Duodenal mucosa (tissue), 2 donors: ENCODE results near the gene NR1I3.

Source experiments
- H3K27ac ChIP-seq: one replicate; pipeline ENCODE4 v1.7.0; 2013; ENCODE audit warnings: low read depth, low read length
- H3K27me3 ChIP-seq, 2 donors: one replicate each; pipeline ENCODE4 v1.7.0; 2013; ENCODE audit warnings: low read length in 2 of 2, control low read depth in 1 of 2; ENCODE audit not compliant: insufficient read depth in 2 of 2, control insufficient read depth in 1 of 2
- H3K36me3 ChIP-seq, 2 donors: one replicate each; pipeline ENCODE4 v1.7.0; 2013; ENCODE audit warnings: low read length in 2 of 2, control low read depth in 1 of 2; ENCODE audit not compliant: insufficient read depth in 2 of 2, control insufficient read depth in 1 of 2
- H3K4me1 ChIP-seq, 2 donors: one replicate each; pipeline ENCODE4 v1.7.0; 2013; ENCODE audit warnings: low read length in 2 of 2, control low read depth in 1 of 2; ENCODE audit not compliant: insufficient read depth in 2 of 2, control insufficient read depth in 1 of 2
- H3K4me3 ChIP-seq, 2 donors: one replicate each; pipeline ENCODE4 v1.7.0; 2013; ENCODE audit warnings: low read length in 2 of 2, low read depth in 1 of 2
- H3K9ac ChIP-seq, 2 donors: one replicate each; pipeline ENCODE4 v1.7.0; 2013; ENCODE audit warnings: low read length in 2 of 2, low read depth in 1 of 2
- H3K9me3 ChIP-seq, 2 donors: one replicate each; pipeline ENCODE4 v1.7.0; 2013; ENCODE audit warnings: low read length in 2 of 2, control low read depth in 1 of 2; ENCODE audit not compliant: control insufficient read depth in 1 of 2

NR1I3 gene

GRCh38 chr1:161187311-161187710 lies 50.7 kb downstream of the NR1I3 start:
- Histone ChIP-seq H3K9ac (no peak overlapping the region), H3K4me3 (no peak overlapping the region), H3K36me3 (no peaks in the 10 kb centered on the region), H3K9me3 (no peaks in the 10 kb centered on the region), H3K27me3 (no peaks in the 10 kb centered on the region), H3K4me1 (peaks cover 21 to 22% of the 10 kb centered on the region in 2 donors), H3K27ac (no peak overlapping the region)

GRCh38 chr1:161185732-161186311 lies 52.2 kb downstream of the NR1I3 start:
- H3K36me3 ChIP-seq, result no peaks in the 10 kb centered on the region
- H3K9ac ChIP-seq, result peak overlapping the region in 1 of 2 donors; percentile 27
- H3K4me1 ChIP-seq, result peaks cover 22 to 25% of the 10 kb centered on the region in 2 donors
- H3K4me3 ChIP-seq, result peak overlapping the region in 1 of 2 donors; percentile 7
- peak overlapping the region; percentile 74 for H3K27ac ChIP-seq
- no peaks in the 10 kb centered on the region for H3K27me3 ChIP-seq
- no peaks in the 10 kb centered on the region for H3K9me3 ChIP-seq

GRCh38 chr1:161185282-161185682 lies 52.7 kb downstream of the NR1I3 start:
- Histone ChIP-seq H3K9ac (peak overlapping the region in 1 of 2 donors; percentile 27), H3K27me3 (no peaks in the 10 kb centered on the region), H3K27ac (peak overlapping the region; percentile 74)

GRCh38 chr1:161182214-161182613 lies 55.8 kb downstream of the NR1I3 start:
- H3K9ac ChIP-seq, result no peak overlapping the region
- no peaks in the 10 kb centered on the region for H3K9me3 ChIP-seq
- H3K4me3 ChIP-seq, result no peak overlapping the region
- no peaks in the 10 kb centered on the region for H3K27me3 ChIP-seq
- H3K27ac ChIP-seq, result no peak overlapping the region
- H3K36me3 ChIP-seq, result no peaks in the 10 kb centered on the region
- H3K4me1 ChIP-seq, result peaks cover 26 to 31% of the 10 kb centered on the region in 2 donors

More at GRCh38 chr1:161185282-161185682, 52.7 kb downstream of the NR1I3 start:
- H3K4me1 ChIP-seq, result peaks cover 22 to 25% of the 10 kb centered on the region in 2 donors
- peak overlapping the region in 1 of 2 donors; percentile 9 for H3K4me3 ChIP-seq
- no peaks in the 10 kb centered on the region for H3K36me3 ChIP-seq
- no peaks in the 10 kb centered on the region for H3K9me3 ChIP-seq

GRCh38 chr1:161180639-161181038 lies 57.4 kb downstream of the NR1I3 start:
- Histone ChIP-seq H3K36me3 (peaks cover 0 to under 1% of the 10 kb centered on the region in 2 donors), H3K27me3 (no peaks in the 10 kb centered on the region), H3K4me3 (no peak overlapping the region), H3K4me1 (peaks cover 26 to 32% of the 10 kb centered on the region in 2 donors), H3K27ac (no peak overlapping the region), H3K9ac (no peak overlapping the region), H3K9me3 (no peaks in the 10 kb centered on the region)

GRCh38 chr1:161179698-161180097 lies 58.3 kb downstream of the NR1I3 start:
- no peak overlapping the region for H3K27ac ChIP-seq
- H3K9ac ChIP-seq, result no peak overlapping the region
- H3K27me3 ChIP-seq, result no peaks in the 10 kb centered on the region
- no peaks in the 10 kb centered on the region for H3K9me3 ChIP-seq
- H3K36me3 ChIP-seq, result peaks cover 5 to 10% of the 10 kb centered on the region in 2 donors
- H3K4me1 ChIP-seq, result peaks cover 25 to 34% of the 10 kb centered on the region in 2 donors
- H3K4me3 ChIP-seq, result no peak overlapping the region
